D721Med (cell line): ENCODE results near the gene UBTFL1.

Source experiments
- DNase-seq: peaks from one replicate; pipeline ENCODE4 v3.0.0; 2011; ENCODE audit warnings: low spot score; ENCODE audit not compliant: insufficient read length
- FAIRE-seq: peaks from 2 replicates; lab custom pipeline; 2011; peaks lifted over from hg19 to GRCh38; lab: Jason Lieb, UNC
- CTCF ChIP-seq: IDR thresholded peaks from 2 replicates; pipeline ENCODE4 v1.5.1; 2012; ENCODE audit warnings: mild to moderate bottlenecking, control low read depth; ENCODE audit not compliant: insufficient read depth; ENCODE audit errors: missing control alignments

The UBTFL1 gene

GRCh38 chr11:90124946-90125345 lies 39.2 kb downstream of the UBTFL1 start:
- no peak for DNase-seq
- no peak for FAIRE-seq
- TF ChIP-seq CTCF, result no peak

- TF ChIP-seq CTCF, result no peak
- no peak for FAIRE-seq
- DNase-seq, result no peak
Measured at GRCh38 chr11:90133560-90134477, 48.1 kb downstream of the UBTFL1 start.

GRCh38 chr11:90134478-90135003 lies 48.8 kb downstream of the UBTFL1 start, which contains the start of gene NAALAD2:
TSS of gene NAALAD2 (plus strand) at chr11:90134663. CDS start at chr11:90134759, 96 bp downstream.
- DNase-seq, result no peak
- FAIRE-seq, result no peak
- TF ChIP-seq CTCF, result no peak

GRCh38 chr11:90135016-90135415 lies 49.3 kb downstream of the UBTFL1 start:
- TF ChIP-seq CTCF, result no peak
- DNase-seq (no peak), FAIRE-seq (no peak)
